ENCODE results near the gene TRMT112.
A peak's percentile ranks its signal among the peaks of the same experiment; 100 is the strongest.
"Not testable (repeated sequence)": the region's sequence is repeated elsewhere in the genome, so short reads cannot be mapped to it uniquely, and the experiment has no call there.

The TRMT112 gene

DNA sequence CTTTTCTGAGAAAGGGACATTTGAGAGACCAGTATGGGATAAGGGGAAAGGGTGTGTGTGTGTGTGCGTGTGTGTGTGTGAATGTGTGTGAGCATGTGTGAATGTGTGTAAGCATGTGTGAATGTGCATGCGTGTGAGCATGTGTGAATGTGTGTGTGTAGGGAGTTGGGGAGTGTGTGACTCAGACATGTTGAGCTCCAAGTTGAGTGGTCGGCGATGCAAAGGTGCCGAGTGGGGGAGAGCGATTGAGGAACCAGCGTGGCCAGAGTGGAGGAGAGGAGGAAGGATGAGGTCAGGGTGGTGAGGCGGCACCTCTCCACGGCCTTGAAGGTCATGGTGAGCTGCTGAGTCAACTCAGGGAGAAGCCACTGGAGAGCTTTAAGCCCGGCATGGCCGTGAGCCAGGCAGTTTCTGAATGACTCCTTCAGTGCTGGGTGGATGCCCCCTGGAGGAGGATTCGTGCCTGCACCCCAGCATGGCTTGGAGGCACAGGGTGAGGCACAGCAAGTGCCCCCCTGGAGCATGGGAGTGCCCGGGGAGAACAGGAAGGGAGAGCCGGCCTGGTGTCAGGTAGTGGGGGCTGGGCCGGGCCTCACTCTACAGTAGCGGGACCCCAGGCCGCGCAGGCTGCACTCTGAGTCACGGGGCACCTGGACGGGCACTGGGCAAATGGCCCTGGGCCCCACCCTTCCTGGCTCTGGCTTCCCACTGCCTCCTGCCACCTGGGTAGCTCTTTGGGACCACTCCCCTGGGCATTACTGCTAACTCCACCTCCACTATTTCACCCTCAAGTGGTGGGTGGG, 14.4 kb upstream of the TRMT112 start:
- peak in 7 of 56 donors; percentile 17 to 50 (median 35) for DNase-seq

GRCh38 chr11:64330888-64331287, 13.5 kb upstream of the TRMT112 start:
- DNase-seq, result no peak

DNA sequence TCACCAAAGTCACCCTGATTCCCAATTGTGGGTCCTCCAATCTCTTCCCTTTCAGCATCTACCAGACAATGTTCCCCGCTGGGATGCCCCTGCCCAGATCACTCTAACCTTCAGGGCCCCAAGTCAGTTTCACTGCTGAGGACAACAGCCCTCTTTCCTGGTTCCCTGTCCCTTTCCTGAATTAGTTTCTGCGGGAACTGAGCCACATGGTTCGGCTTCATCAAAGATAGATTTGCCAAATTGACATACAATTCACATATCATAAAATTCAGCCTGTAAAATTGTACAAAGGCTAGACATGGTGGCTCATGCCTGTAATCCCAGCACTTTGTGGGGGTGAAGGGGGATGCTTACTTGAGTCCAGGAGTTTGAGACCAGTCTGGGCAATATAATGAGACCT, 10.6 kb upstream of the TRMT112 start:
- no peak for DNase-seq

- DNase-seq, result no peak
Measured at GRCh38 chr11:64327375-64327774, 10.0 kb upstream of the TRMT112 start.

DNA sequence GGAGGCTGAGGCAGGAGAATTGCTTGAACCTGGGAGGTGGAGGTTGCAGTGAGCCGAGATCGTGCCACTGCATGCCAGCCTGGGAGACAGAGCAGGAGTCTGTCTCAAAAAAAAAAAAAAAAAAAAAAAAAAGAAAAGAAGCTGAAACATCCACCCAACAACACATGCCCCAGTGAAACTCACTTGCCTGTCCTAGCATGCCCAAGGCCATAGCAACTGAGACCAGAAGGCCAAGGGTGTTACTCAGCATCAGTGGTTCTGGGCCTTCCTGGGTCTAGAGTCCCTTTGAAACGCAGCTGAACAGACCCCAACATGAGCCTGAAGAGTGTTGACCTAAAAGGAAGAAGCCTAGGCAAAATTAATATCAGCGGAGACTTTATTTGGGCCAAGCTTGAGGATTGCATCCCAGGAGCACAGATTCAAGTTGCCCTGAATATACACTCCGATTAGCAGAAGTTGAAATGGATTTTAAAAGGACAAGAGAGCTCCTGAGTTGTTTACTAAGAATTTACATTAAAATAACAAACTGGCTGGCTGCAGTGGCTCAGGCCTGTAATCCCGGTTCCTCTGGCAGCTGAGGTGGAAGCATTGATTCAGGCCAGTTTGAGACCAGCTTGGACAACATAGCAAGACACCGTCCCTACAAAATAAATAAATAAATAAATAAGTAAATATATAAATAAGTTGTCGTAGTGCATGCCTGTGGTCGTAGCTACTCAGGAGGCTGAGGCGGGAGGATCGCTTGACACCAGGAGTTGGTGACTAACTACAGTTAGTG, 7.5 kb upstream of the TRMT112 start:
- DNase-seq, result no peak

GRCh38 chr11:64323984-64324383, 6.6 kb upstream of the TRMT112 start:
- DNase-seq, result not testable (repeated sequence)

GRCh38 chr11:64323373-64323772, 6.0 kb upstream of the TRMT112 start:
- DNase-seq, result no peak

DNA sequence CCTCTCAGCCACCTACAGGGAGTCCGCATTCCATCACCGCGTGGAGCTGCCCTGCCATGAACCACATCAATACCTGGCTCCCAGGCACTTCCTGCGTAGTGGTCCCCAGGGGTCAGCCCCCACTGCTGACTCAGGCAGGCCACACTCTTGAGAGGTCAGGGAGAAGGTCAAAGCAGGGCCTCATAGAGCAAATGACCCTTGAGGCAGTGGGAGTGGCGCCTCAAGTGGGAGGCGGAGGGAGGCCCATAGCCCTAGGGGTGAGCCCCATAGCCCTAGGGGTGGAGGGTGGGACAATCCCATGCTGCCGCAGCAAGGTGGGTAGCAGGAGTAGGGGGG, 5.5 kb upstream of the TRMT112 start:
- no peak for DNase-seq

- no peak for DNase-seq
Measured at GRCh38 chr11:64321533-64321932, 4.2 kb upstream of the TRMT112 start.

GRCh38 chr11:64321026-64321425, 3.7 kb upstream of the TRMT112 start:
- DNase-seq, result no peak

GRCh38 chr11:64320556-64320955, 3.2 kb upstream of the TRMT112 start:
- no peak for DNase-seq

GRCh38 chr11:64318766-64319761, 1.7 kb upstream of the TRMT112 start:
- DNase-seq, result no peak

GRCh38 chr11:64317961-64318765, 804 bp upstream of the TRMT112 start, which contains the start of gene PRDX5:
Gene PRDX5 (plus strand): TSS chr11:64318121. CDS start chr11:64318216, 95 bp downstream.
- peak; percentile 54 to 98 (median 94) for DNase-seq

DNA sequence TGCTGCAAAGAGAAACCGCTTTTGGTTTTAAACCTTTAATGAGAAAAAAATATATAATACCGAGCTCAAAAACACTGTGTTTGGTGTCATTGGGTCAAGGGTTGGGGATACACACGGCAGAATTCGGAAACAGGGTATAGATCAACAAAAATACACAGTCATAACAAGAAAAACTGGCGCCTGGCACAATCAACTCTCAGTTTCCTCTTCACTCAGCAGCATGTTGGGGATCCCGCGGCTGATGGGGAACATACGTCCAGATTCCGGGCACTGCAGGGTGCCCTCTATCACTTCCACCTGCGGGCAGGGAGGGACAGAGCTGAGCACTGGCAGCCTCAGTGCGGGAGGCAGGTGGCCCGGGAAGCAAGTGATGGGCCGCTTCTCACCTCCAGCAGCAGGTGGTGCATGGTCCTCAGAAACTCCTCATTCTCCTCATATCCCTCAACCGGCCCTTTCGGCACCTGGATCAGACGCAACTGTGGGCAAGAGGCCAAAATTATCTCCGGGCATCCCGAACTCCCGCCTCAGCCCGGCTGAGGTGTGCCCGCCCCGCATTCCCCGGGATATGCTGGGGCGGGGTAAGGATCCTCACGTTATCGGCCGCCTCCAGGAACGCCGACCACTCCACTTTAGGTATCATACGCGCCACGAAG, 561 bp downstream of the TRMT112 start:
- DNase-seq, result peak in 1 of 56 donors; percentile 64

- not testable (repeated sequence) for DNase-seq
Measured at GRCh38 chr11:64315667-64316526, 1.5 kb downstream of the TRMT112 start.

GRCh38 chr11:64314805-64315561, 2.4 kb downstream of the TRMT112 start:
- DNase-seq, result no peak

- no peak for DNase-seq
Measured at GRCh38 chr11:64314146-64314804, 3.1 kb downstream of the TRMT112 start.

Measured in amygdala (tissue), 56 donors.